Thyroid gland (tissue), 4 donors: ENCODE measurements around the gene LHPP.

Experiments used
- CTCF ChIP-seq, 6 experiments: fragments of 200-600 bp in 3 of 6; fragments of 450-650 bp in 3 of 6; sonication (generic) in 3 of 6; IDR thresholded peaks; one replicate each; pipeline ENCODE4 v1.5.1; 2016 to 2019; ENCODE audit warnings: antibody characterized with exemption in 6 of 6, mild to moderate bottlenecking in 2 of 6, inconsistent platforms in 1 of 6, moderate library complexity in 1 of 6
- POLR2A ChIP-seq, 2 donors: fragments of 450-650 bp; IDR thresholded peaks; one replicate each; pipeline ENCODE4 v1.6.1; 2017; ENCODE audit warnings: antibody characterized with exemption in 2 of 2, mild to moderate bottlenecking in 2 of 2, moderate library complexity in 1 of 2

GRCh38 chr10:124557648-124558338 is 96.2 kb downstream of the LHPP start:
- no peak for TF ChIP-seq CTCF (IDR thresholded peaks at IDR 0.05)
- TF ChIP-seq POLR2A (IDR thresholded peaks at IDR 0.05): no peak
